Transverse colon (tissue), 4 donors: ENCODE measurements around the gene PRTFDC1. TPM values are rescaled to one million over a fixed set of nuclear protein-coding genes. Genes with fewer than 3 reads are reported as not detected.

Experiments
- DNase-seq: peaks from one replicate; pipeline ENCODE4 v3.0.0-alpha.2; 2019
- H3K27ac ChIP-seq, 4 donors: fragments of 200-600 bp; sonication (generic); 2 replicates each; pipeline ENCODE4 v1.5.1; 2016 to 2018; ENCODE audit warnings: inconsistent platforms in 4 of 4
- H3K27me3 ChIP-seq: fragments of 200-600 bp; sonication (generic); 2 replicates; pipeline ENCODE4 v1.5.1; 2017; ENCODE audit warnings: inconsistent platforms
- H3K36me3 ChIP-seq, 4 donors: fragments of 200-600 bp; sonication (generic); 2 replicates each; pipeline ENCODE4 v1.5.1; 2017 to 2019; ENCODE audit warnings: inconsistent platforms in 4 of 4
- H3K4me1 ChIP-seq, 4 donors: fragments of 200-600 bp; sonication (generic); 2 replicates each; pipeline ENCODE4 v1.5.1; 2017 to 2020; ENCODE audit warnings: inconsistent platforms in 4 of 4
- H3K4me3 ChIP-seq, 4 donors: fragments of 200-600 bp; sonication (generic); 1 replicate in 1 of 4; 2 replicates in 3 of 4; pipeline versions ENCODE4 v1.5.1 to v1.6.1; 2017 to 2019; ENCODE audit warnings: inconsistent platforms in 4 of 4
- H3K9me3 ChIP-seq, 2 donors: fragments of 200-600 bp; sonication (generic); 2 replicates each; pipeline ENCODE4 v1.5.1; 2017 to 2019; ENCODE audit warnings: inconsistent platforms in 2 of 2
- CTCF ChIP-seq, 5 experiments: fragments of 200-600 bp in 3 of 5; fragments of 450-650 bp in 2 of 5; sonication (generic) in 3 of 5; IDR thresholded peaks; 1 replicate in 2 of 5; 2 replicates in 3 of 5; pipeline ENCODE4 v1.5.1; 2016 to 2017; ENCODE audit warnings: antibody characterized with exemption in 5 of 5, inconsistent platforms in 3 of 5, mild to moderate bottlenecking in 2 of 5, moderate library complexity in 1 of 5
- EP300 ChIP-seq: sonication (generic); formaldehyde crosslinking; IDR thresholded peaks from one replicate; pipeline ENCODE4 v1.6.1; 2017; ENCODE audit warnings: antibody characterized with exemption, low read depth
- POLR2A ChIP-seq: fragments of 450-650 bp; IDR thresholded peaks from one replicate; pipeline ENCODE4 v1.6.1; 2016; ENCODE audit warnings: antibody characterized with exemption, mild to moderate bottlenecking, moderate library complexity
- POLR2AphosphoS5 ChIP-seq, 3 donors: sonication (generic); formaldehyde crosslinking; IDR thresholded peaks; one replicate each; pipeline ENCODE4 v1.6.1; 2016; ENCODE audit warnings: antibody characterized with exemption in 3 of 3
- WGBS, 2 donors: methylation state at CpG; one replicate each; pipeline ENCODE4 v1.1.5; 2018; ENCODE audit warnings: low coverage in 1 of 2; 5-methylcytosine and 5-hydroxymethylcytosine counted together
- in situ Hi-C, 4 donors: fragments of 200-750 bp; cut with MboI; loops; one replicate each; pipeline versions ENCODE4 v1.15.0 to v1.15.1; 2017; ENCODE audit warnings: low sequenced_read_pairs in 3 of 4, low pct_ligation_motif_present in 1 of 4, low pct_unique_long_range_greater_than_20kb in 1 of 4
- intact Hi-C: fragments of 100-400 bp; cut with DNase I; formaldehyde crosslinking; loops from one replicate; pipeline ENCODE4 v1.15.1; 2023; ENCODE audit warnings: low total_unique reads
- total RNA-seq, 4 donors: library from RNA; depleted of rRNA; stranded (reverse); fragments of >200 nt; gene quantifications; one replicate each; pipeline ENCODE4 v1.1.0, GENCODE V29; 2016

The PRTFDC1 gene
- total RNA-seq, 4 donors from 2014 or later: 0.80 to 6.7 (median 4.9) TPM; not detected in 1

- in situ Hi-C loops: no loop called here
- H3K36me3 ChIP-seq: no peaks in the 10 kb centered on the region
- H3K9me3 ChIP-seq: no peaks in the 10 kb centered on the region
- 72 to 75% methylated on average over 2 to 3 of the region's 3 CpGs for WGBS, 2 donors
- no peak for DNase-seq
- no peak overlapping the region for H3K27ac ChIP-seq
- TF ChIP-seq POLR2A (no peak), EP300 (no peak)
- no peaks in the 10 kb centered on the region for H3K27me3 ChIP-seq
- intact Hi-C loops: no loop called here
- peaks cover 0 to 25% (median 20%) of the 10 kb centered on the region in 4 donors for H3K4me1 ChIP-seq
- H3K4me3 ChIP-seq: no peak overlapping the region
Measured at GRCh38 chr10:24906372-24906771, 46.0 kb downstream of the PRTFDC1 start.

- in situ Hi-C loops: no loop called here
- peak in 1 of 3 donors; percentile 35 for TF ChIP-seq POLR2AphosphoS5 (IDR thresholded peaks at IDR 0.05)
- no peak for TF ChIP-seq EP300
- DNase-seq: peak; percentile 37
Measured at GRCh38 chr10:24904824-24905223, 47.6 kb downstream of the PRTFDC1 start.

GRCh38 chr10:24902400-24902728 lies 50.0 kb downstream of the PRTFDC1 start:
- in situ Hi-C loops: no loop called here
- H3K9me3 ChIP-seq: no peaks in the 10 kb centered on the region
- WGBS, 2 donors: 21 to 38% methylated on average over 1 of the region's 1 CpG
- intact Hi-C loops: no loop called here
- peak overlapping the region; percentile 74 to 85 (median 80) for H3K27ac ChIP-seq
- H3K4me3 ChIP-seq: no peak overlapping the region
- TF ChIP-seq POLR2A (no peak), POLR2AphosphoS5 (IDR thresholded peaks at IDR 0.05) (no peak), EP300 (no peak), CTCF (IDR thresholded peaks at IDR 0.05) (no peak)
- peaks cover 0 to 38% (median 22%) of the 10 kb centered on the region in 4 donors for H3K4me1 ChIP-seq
- H3K27me3 ChIP-seq: no peaks in the 10 kb centered on the region
- DNase-seq: no peak
- no peaks in the 10 kb centered on the region for H3K36me3 ChIP-seq

More at GRCh38 chr10:24904824-24905223, 47.6 kb downstream of the PRTFDC1 start:
- Histone ChIP-seq H3K4me1 (peaks cover 0 to 38% (median 22%) of the 10 kb centered on the region in 4 donors), H3K36me3 (no peaks in the 10 kb centered on the region), H3K4me3 (no peak overlapping the region), H3K27me3 (no peaks in the 10 kb centered on the region), H3K27ac (peak overlapping the region in 1 of 4 donors; percentile 19), H3K9me3 (no peaks in the 10 kb centered on the region)
- WGBS, 2 donors: 67 to 79% methylated on average over 3 to 4 of the region's 4 CpGs
- intact Hi-C loops: no loop called here

GRCh38 chr10:24901686-24902399 lies 50.6 kb downstream of the PRTFDC1 start:
- Histone ChIP-seq H3K4me3 (no peak overlapping the region), H3K36me3 (no peaks in the 10 kb centered on the region), H3K9me3 (no peaks in the 10 kb centered on the region), H3K27me3 (no peaks in the 10 kb centered on the region), H3K4me1 (peaks cover 0 to 38% (median 22%) of the 10 kb centered on the region in 4 donors), H3K27ac (peak overlapping the region; percentile 74 to 85 (median 80))
- peak; percentile 78 for DNase-seq
- WGBS, 2 donors: 24 to 25% methylated on average over 5 of the region's 5 CpGs
- in situ Hi-C loops (no loop called here), intact Hi-C loops (no loop called here)
- TF ChIP-seq CTCF (IDR thresholded peaks at IDR 0.05): no peak
- TF ChIP-seq EP300: no peak
- peak in 1 of 3 donors; percentile 62 for TF ChIP-seq POLR2AphosphoS5 (IDR thresholded peaks at IDR 0.05)
- no peak for TF ChIP-seq POLR2A

- peak overlapping the region; percentile 74 to 85 (median 80) for H3K27ac ChIP-seq
- H3K9me3 ChIP-seq: no peaks in the 10 kb centered on the region
- H3K27me3 ChIP-seq: no peaks in the 10 kb centered on the region
- H3K4me3 ChIP-seq: no peak overlapping the region
- H3K36me3 ChIP-seq: no peaks in the 10 kb centered on the region
- peaks cover 0 to 38% (median 22%) of the 10 kb centered on the region in 4 donors for H3K4me1 ChIP-seq
- TF ChIP-seq POLR2AphosphoS5 (IDR thresholded peaks at IDR 0.05): no peak
- TF ChIP-seq EP300: no peak
- no peak for TF ChIP-seq CTCF (IDR thresholded peaks at IDR 0.05)
- no peak for TF ChIP-seq POLR2A
- 67 to 86% methylated on average over 7 of the region's 7 CpGs for WGBS, 2 donors
- no peak for DNase-seq
- in situ Hi-C loops: no loop called here
- intact Hi-C loops: no loop called here
Measured at GRCh38 chr10:24900888-24901685, 51.3 kb downstream of the PRTFDC1 start.
